NK-92 (cell line): ENCODE results near the gene KLHL35.

Source experiments
- DNase-seq: peaks from one replicate; lab custom pipeline; 2025; ENCODE audit not compliant: unreplicated experiment; lab: John Stamatoyannopoulos, UW

The KLHL35 gene

DNA sequence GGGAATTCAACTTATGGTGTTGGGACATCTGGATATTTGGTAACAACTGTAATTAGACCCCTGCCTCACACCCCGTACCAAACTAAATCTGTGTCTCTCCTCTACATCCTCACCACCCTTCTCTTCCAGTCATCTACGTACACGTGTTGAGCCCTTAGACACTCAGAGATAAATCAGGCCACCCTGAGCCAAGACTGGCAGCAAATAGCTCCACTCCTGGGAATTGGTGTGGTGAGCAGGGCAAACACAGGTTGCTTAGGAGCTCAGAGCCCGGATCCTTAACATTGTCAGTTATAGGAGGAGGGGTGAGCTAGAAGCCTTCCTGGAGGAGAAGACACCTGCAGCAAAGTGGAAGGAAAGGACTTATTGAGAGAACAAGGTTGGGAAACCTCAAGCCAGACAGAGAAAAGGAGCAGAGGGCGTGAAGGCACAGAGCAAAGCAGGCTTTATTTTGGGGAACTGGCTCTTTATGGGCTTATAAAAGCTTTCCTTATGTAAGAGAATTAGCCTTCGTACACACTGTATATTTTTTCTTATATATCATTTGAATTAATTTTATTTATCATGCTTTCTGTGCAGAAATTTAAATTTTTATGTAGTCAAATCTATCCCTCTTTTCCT is 36.9 kb upstream of the KLHL35 start:
- DNase-seq = no peak

DNA sequence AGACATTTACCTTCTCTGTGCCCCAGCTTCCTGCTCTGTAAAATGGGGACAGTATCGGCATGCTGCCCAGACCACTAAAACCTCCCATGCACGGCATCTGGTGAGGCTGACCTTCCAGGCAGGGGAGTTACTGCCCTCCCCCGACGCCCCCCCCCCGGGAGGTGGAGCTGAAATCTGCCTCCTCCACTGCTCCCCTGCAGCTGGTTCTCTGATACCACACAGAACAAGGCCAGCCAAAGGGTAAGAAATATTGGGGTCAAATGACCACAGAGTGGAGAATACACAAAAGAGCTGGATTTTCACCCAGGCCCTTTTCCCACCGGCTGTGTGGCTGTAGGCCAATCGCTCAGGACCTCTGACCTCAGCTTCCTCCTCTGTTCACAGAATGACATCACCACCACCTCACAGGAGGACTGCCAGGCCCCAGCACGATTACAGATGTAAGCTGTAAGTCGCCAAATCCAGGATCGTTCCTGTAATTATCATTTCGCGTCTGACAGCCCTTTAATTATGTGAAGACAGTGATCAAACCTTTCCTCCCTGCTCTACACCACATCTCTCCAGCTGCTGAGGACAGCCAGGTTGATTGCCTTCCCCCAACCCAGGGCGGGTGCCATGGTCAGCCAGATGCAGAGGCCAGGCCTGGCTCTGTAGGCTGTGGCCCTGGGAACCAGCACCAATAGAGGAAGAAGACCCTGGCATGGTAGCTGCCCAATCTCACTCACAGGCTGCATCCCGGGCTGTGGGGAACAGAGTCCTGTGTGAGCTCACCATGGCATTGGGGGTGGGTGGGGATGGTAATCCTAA is 35.7 kb upstream of the KLHL35 start:
- DNase-seq = no peak

DNA sequence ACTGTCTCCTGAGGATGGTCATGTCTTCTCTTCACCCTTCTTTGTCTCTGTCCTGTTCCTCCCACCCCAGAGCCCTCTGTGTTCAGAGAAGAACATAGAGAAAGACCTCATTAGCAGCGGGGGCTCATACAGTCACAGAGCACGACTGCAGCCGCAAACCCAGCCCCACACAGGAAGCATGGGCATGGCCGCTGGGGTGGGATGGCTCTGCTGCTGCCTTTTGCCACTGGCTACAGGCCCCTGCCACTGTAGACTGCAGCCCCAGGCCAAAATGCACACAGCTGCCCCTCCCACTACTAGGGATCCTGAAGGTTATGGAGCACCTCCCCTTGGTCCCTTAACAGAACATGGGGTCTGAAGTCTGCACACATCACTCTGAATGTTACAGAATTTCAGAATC is 34.9 kb upstream of the KLHL35 start:
- DNase-seq = no peak

DNA sequence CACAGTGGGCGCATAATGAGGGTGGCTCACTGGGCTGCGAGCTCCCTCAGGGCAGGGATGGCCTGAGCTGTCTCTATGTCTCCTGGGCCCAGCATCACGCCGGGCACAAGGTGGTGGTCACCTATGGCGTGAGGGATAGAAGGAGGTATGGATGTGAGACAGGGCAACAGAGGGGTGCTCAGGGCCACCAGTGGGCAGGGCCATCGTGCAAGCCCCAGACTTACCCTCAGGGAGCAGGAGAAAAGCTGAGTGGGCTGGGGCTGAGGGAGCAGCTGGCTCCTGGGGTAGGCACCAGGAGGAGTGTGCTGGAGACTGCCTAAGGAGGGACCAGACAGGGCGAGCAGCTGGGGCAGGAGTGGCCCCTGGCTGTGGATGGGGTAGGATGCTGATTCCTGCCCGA is 34.3 kb upstream of the KLHL35 start:
- DNase-seq = no peak

GRCh38 chr11:75465701-75466531 is 32.9 kb upstream of the KLHL35 start:
- no peak for DNase-seq

DNA sequence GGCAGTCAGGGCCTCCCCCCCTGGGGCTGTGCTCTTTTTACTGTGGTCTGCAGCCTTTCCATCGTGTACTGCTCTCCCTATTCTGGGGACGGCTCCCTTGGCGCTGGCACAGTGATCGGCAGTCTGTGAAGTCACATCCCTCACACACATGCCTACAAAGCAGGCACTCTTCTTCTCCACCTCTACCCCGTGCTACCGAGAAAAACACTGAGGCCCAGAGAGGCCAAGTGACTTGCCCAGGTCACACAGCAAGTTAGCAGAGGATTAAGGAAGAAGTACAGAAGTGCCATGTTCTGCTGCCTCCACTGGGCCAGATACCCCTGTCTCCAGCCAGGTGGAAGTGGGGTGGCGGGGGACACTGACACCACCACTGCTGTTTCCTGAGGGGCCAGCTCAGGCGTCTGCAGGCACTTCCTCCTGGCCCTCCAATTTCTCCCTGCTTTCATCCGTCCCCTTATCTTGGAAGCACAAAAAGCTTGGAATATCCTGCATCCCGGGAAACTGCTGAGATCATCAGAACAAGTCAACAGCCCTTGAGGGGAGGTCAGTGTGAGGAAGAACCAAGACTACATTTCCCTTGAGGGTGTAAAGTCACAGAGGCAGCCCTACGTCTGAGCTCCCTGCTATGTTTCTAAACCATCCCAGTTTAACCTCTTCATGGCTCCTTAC is 30.2 kb upstream of the KLHL35 start:
- DNase-seq = no peak

DNA sequence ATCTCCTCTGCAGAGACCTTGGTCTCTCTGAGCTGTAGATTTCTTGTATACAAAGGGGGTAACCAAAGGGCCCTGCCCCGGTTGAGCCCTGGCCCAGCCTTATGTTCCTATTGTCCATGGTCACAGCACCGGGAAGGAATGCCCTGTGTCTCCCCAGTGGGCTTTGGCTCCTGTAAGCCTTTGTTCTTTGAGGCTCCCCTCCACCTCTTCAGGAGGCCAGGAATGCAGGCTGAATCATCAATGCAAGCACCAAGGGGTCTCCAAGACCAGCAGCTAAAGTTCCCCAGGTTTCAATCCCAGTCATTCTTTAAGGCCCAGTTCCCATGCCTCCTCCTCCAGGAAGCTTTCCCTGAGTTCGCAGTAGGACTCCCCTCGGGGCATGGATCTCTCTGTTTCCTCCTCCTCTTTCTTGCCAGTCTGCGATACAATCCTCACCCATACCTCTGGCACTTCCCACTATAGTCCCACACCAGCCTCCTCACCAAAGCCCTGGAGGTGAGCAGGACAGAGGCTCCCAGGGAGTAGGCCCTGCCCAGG is 29.2 kb upstream of the KLHL35 start:
- DNase-seq = no peak

- DNase-seq = no peak
Measured at GRCh38 chr11:75461151-75461550, 28.1 kb upstream of the KLHL35 start.

- DNase-seq = no peak
Measured at GRCh38 chr11:75456596-75457183, 23.7 kb upstream of the KLHL35 start.

DNA sequence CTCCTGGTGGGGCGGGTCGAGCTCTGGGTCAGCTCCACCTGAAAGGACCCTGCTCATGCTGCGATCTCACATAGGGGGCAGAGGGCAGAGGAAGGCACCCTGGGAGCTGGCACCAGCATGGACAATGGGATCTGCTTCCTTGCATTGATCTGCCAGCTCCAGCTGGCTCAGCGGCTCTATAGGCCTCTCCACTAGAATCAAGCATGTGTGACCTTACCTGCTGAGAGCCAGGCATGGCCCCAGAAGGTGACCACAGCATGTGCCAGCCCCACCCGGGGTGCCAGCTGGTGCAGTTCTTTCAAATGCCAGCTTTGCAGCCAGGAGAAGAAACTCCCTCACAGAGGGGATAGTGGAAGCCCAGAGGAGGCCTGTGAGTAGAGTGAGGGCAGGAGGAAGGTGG is 22.0 kb upstream of the KLHL35 start:
- no peak for DNase-seq

GRCh38 chr11:75453916-75454655 is 21.1 kb upstream of the KLHL35 start:
- no peak for DNase-seq

- no peak for DNase-seq
Measured at GRCh38 chr11:75450826-75451821, 18.1 kb upstream of the KLHL35 start.

GRCh38 chr11:75450236-75450635 is 17.2 kb upstream of the KLHL35 start:
- no peak for DNase-seq

- DNase-seq = no peak
Measured at GRCh38 chr11:75449776-75450175, 16.8 kb upstream of the KLHL35 start.

GRCh38 chr11:75449271-75449670 is 16.3 kb upstream of the KLHL35 start:
- DNase-seq = no peak

DNA sequence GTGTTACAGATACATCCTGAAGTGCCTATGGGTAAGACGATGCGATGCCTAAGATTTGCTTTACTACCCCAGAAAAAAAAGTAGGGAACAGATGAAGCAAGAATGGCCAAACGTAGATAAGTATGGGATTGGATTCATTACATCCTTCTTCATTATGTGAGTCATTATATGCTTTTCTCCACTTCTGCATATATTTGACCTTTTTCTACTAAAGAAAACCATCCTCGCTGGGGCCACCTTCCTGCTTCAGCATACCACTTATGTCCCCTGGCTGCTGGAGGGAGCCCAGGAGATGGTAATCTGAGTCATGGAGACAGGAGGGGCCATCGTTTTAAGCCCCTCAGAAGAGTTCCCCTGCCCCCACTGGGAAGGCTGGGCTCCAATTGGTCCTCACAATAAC is 14.4 kb upstream of the KLHL35 start:
- no peak for DNase-seq

- no peak for DNase-seq
Measured at GRCh38 chr11:75445315-75445953, 12.4 kb upstream of the KLHL35 start.

GRCh38 chr11:75443043-75443442 is 10.0 kb upstream of the KLHL35 start:
- DNase-seq = no peak
